DMS79 (cell line): ENCODE results near the gene TNRC6C.
"Not testable (repeated sequence)": the region's sequence is repeated elsewhere in the genome, so short reads cannot be mapped to it uniquely, and the experiment has no call there.

Experiments used
- DNase-seq: peaks from one replicate; lab custom pipeline; 2025; lab: John Stamatoyannopoulos, UW

Gene TNRC6C

GRCh38 chr17:78111727-78112517 lies 153.4 kb downstream of the TNRC6C start:
- DNase-seq, result no peak

- peak; percentile 11 for DNase-seq
These were observed 154.3 kb downstream of the TNRC6C start for GRCh38 chr17:78112518-78113471.

- DNase-seq, result no peak
These were observed 155.6 kb downstream of the TNRC6C start for GRCh38 chr17:78113804-78114785.

- no peak for DNase-seq
These were observed 156.6 kb downstream of the TNRC6C start for GRCh38 chr17:78114831-78115723.

GRCh38 chr17:78115803-78116202 lies 157.3 kb downstream of the TNRC6C start:
- not testable (repeated sequence) for DNase-seq

GRCh38 chr17:78116411-78116810 lies 157.9 kb downstream of the TNRC6C start:
- no peak for DNase-seq

- DNase-seq, result peak; percentile 27
These were observed 158.8 kb downstream of the TNRC6C start for GRCh38 chr17:78117027-78117981.

GRCh38 chr17:78118801-78119241 lies 160.3 kb downstream of the TNRC6C start:
- DNase-seq, result no peak

- DNase-seq, result no peak
These were observed 162.0 kb downstream of the TNRC6C start for GRCh38 chr17:78120537-78120936.

GRCh38 chr17:78120971-78121800 lies 162.7 kb downstream of the TNRC6C start:
- DNase-seq, result no peak

GRCh38 chr17:78121801-78122215 lies 163.3 kb downstream of the TNRC6C start:
- no peak for DNase-seq

- DNase-seq, result no peak
These were observed 163.9 kb downstream of the TNRC6C start for GRCh38 chr17:78122216-78122930.

GRCh38 chr17:78122931-78123249 lies 164.4 kb downstream of the TNRC6C start:
- no peak for DNase-seq

GRCh38 chr17:78123258-78123929 lies 164.9 kb downstream of the TNRC6C start:
- DNase-seq, result no peak

- no peak for DNase-seq
These were observed 165.8 kb downstream of the TNRC6C start for GRCh38 chr17:78124081-78124835.

- DNase-seq, result no peak
These were observed 166.3 kb downstream of the TNRC6C start for GRCh38 chr17:78124836-78125137.
